DMS 273 treated with DMSO at 0.1 percent for 48 hours (cell line): ENCODE data around the gene ZER1.
A peak's percentile ranks its signal among the peaks of the same experiment; 100 is the strongest.
"Not testable (repeated sequence)": the region's sequence is repeated elsewhere in the genome, so short reads cannot be mapped to it uniquely, and the experiment has no call there.

Experiments
- DNase-seq: peaks from one replicate; lab custom pipeline; 2025; lab: John Stamatoyannopoulos, UW

Gene ZER1

GRCh38 chr9:128787659-128788058, 15.9 kb upstream of the ZER1 start:
- DNase-seq = no peak

DNA sequence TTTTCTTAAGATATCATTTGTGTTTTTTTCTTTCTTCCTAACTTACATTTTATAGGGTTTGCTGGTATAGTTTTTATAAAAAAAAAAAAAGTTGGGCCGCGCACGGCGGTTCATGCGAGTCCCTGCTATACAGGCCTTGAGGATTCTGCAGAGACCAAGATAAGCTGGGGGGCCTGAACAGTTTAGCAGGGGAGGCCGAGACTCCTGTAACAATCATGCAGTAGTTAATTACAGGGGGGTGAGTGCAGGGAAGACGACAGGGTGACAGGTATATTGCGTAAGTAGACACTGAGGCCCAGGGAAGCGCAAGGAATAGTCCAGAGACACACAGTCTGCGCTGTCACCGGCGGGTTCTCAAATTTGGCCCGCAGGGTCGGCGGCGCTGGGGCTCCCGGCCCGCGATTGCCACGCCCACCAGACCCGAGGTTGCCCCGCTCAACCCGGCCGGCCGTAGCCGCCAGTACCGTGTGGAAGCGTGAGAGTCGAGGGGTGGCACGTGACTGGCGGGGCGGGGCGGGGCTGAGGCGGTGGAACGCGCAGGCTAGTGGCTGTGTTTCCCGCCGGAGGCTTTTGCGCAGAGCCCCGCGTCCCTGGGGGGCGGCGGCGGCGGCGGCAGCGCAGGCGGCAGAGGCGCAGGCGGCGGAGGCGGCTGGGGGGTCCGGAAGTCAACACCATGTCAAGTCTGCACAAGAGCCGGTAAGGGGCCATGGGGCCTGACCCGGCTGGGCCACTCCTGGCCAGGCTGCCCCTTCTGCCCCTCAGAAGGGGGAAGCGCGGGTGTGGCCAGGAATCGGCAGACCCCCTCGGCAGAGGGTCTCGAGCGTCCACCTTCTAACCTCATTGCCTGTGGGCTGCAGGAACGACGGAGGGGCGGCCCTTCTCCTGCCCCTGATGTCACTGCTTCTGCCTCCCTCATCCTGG, 15.2 kb upstream of the ZER1 start, which contains the start of gene TBC1D13:
Gene TBC1D13, plus strand, starts transcription at position 573 of the 921 bp plus-strand sequence. Its CDS starts 101 bp downstream, at position 674.
- peak; percentile 64 for DNase-seq

DNA sequence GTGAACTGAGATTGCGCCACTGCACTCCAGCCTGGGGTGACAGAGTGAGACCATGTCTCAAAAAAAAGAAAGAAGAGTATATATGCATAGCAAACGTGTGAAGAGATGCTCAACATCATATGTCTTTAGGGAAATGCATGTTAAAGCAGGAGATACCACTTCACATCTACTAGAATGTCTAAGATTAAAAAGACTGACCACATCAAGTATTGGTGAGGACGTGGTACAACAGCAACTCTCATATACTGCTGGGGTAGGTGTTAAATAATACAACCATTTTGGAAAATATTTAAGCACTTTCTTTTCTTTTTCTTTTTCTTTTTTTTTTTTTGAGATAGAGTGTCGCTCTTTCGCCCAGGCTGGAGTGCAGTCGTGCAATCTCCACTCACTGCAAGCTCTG, 13.7 kb upstream of the ZER1 start:
- no peak for DNase-seq

- DNase-seq = no peak
These were observed 10.9 kb upstream of the ZER1 start for GRCh38 chr9:128782669-128783068.

DNA sequence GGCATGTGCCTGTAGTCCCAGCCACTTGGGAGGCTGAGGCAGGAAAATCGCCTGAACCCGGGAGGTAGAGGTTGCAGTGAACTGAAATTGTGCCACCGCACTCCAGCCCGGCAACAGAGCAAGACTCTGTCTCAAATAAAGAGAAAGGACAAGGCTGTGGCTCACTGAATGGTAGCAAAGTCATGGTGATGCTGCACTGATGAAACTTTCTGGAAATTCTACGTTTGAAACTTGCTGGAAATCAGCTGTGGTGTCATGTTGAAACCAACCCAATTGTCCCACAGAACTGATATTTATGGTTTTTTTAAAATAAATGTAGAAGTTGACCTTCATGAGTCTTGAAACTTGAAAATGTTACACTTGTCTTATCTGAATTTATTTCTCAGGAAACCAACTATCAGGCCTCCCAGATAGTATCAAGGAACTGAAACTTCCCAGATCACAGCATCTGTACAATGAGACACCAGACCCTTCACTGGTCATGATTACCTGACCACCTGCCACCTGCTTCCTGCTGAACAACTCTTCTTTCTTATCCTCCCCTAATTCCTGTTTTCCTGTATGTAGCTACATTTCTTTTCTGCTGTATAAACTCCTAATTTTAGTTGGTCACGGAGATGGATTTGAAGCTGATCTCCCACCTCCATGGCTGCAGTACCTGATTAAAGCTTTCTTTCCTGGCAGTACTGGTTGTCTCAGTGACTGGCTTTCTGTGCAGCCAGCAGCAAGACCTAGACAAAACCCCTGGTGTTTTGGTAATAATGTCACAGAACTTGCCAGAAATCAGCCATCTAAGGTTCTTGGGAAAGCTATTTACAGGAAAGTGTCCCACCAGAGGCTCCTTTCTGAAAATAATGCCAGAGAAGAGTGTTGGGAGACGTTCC, 9.7 kb upstream of the ZER1 start:
- DNase-seq = no peak

DNA sequence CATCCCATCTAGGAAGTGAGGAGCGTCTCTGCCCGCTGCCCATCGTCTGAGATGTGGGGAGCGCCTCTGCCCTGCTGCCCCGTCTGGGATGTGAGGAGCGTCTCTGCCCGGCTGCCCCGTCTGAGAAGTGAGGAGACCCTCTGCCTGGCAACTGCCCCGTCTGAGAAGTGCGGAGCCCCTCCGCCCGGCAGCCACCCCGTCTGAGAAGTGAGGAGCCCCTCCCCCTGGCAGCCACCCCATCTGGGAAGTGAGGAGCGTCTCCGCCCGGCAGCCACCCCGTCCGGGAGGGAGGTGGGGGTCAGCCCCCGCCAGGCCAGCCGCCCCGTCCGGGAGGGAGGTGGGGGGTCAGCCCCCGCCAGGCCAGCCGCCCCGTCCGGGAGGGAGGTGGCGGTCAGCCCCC, 8.4 kb upstream of the ZER1 start:
- not testable (repeated sequence) for DNase-seq

DNA sequence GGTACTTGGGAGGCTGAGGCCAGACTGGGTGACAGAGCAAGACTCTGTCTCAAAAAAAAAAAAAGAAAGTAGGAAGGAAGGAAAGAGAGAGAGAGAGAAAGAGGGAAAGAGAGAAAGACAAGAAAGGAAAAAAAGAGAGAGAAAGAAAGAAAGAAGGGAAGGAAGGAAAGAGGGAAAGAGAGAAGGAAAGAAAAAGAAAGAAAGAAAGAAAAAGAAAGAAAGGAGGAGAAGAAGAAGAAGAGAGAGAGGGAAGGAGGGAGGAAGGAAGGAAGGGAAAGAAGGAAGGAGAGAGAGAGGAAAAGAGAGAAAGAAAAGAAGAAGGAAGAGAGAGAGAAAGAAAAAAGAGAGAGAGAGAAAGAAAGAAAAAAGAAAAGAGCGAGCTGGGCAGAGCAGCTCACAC, 3.1 kb upstream of the ZER1 start:
- no peak for DNase-seq

DNA sequence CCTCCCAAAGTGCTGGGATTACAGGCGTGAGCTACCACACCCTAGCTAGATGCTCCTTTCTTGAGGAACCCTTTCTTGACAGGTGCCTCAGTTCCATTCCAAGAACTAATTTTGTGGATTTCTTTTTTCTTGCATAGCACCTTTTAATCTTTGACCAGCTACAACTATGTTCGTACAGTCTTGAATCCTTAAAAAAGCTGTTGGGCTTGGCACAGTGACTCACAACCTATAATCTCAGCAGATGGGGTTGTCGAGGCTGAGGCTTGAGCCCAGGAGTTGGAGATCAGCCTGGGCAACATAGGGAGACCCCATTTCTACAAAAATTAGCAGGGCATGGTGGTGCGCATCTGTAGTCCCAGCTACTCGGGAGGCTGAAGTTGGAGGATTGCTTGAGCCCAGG, 1.3 kb upstream of the ZER1 start:
- no peak for DNase-seq

DNA sequence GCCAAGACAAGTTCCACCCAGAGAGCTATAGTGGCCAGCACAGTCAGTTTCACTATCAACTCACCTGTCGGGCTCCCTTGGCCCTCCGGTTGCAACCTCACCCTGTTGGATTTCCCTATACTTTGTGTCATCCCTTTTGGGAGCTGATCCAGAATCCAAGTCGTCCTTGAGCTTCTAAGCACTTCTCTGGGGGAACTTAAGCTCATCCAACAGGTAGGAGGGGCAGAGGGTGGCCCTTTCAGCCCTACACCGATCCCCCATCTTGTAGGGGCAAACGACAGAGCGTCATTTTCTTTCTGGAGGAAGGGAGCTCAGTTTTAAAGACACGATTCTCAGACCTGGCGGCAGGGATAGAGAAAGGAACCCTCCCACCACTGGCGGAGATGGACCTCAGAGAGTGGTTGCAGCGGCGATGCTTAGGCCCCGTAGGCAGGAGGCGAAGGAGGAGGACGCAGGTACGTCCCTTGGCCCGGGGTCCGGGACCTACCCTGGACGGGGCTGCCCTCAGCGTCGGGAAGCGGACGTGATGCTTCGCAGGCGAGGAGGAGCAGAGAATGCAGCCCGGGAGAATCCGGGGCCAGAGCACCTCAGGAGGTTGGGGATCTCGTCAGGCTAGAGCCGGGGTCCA, 519 bp downstream of the ZER1 start:
- DNase-seq = no peak

- DNase-seq = no peak
These were observed 1.3 kb downstream of the ZER1 start for GRCh38 chr9:128770286-128771030.

- DNase-seq = no peak
These were observed 3.1 kb downstream of the ZER1 start for GRCh38 chr9:128768606-128769005.

DNA sequence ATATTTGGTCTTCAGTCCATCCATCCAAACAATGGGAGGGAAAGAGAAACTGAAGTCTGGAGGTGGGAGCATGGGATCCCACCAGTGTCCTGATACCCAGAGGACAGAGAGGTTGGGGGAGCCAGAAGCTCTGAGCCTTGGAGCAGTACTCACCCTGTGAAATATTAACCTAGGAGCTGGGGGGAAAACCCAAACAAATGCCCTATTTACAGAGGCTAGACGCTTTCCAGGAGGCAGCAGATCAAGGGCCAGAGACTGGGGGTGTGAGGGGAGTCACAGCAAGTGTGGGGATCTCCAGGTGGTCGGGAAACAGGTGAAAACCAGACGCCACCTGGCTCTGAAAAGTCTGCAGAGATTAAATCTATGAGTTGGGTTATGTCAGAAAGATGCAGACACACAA, 6.2 kb downstream of the ZER1 start:
- DNase-seq = no peak

DNA sequence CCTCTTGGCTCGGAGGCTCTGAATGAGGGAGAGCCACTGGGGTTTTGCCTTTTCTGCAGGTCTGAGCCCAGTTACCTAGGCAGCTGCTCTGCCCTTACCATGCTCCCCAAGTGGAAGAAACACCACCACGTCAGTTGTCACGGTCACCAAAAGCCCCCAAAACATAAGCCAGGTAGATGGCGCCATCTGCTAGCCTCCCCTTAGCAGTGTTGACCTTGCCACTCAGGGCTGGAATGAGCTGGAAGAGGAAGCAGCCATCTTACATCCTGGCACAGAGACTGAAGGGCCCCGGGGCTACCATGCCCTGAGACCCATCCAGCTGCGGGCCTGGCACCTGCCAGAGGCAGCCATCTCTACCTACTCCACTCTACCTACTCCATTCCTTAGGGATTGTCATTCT, 7.4 kb downstream of the ZER1 start:
- DNase-seq = no peak

GRCh38 chr9:128762671-128763449, 8.9 kb downstream of the ZER1 start:
- DNase-seq = no peak

DNA sequence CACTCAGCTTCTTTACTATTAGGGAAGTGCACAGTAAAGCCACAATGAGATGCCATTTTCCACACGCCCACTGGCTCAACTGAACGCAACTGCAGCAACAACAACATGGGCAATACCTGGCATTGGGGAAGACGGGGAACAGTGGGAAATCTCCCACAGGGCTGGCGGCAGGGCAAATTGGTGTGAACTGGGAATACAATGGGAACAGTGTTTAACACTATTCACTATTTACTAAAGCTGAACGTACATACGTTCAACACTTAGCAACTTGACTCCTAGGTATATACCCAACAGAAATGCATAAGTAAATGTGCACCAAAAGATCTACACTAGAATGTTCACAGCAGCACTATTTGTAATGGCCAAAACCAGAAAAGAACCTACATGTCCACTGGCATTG, 14.1 kb downstream of the ZER1 start:
- no peak for DNase-seq

DNA sequence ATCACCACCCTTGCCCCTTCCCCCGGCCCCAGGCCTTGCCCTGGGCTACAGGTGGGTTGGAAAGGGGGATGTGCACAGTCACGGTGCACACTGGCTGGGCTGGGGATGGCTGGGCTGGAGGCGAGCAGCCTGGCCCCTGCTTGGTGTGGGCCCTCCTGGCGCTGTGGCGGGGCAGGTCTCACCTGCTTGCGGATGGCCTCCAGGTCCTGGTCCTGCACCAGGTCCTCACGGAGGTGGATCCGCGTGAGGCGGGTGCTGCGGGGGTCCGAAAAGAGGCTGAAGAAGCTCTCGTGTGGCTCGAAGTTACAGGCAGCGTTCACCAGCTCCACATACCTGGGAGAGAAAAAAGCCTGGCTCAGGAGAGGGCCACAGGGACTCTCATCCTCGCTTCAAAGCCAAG, 18.1 kb downstream of the ZER1 start:
- DNase-seq = no peak

DNA sequence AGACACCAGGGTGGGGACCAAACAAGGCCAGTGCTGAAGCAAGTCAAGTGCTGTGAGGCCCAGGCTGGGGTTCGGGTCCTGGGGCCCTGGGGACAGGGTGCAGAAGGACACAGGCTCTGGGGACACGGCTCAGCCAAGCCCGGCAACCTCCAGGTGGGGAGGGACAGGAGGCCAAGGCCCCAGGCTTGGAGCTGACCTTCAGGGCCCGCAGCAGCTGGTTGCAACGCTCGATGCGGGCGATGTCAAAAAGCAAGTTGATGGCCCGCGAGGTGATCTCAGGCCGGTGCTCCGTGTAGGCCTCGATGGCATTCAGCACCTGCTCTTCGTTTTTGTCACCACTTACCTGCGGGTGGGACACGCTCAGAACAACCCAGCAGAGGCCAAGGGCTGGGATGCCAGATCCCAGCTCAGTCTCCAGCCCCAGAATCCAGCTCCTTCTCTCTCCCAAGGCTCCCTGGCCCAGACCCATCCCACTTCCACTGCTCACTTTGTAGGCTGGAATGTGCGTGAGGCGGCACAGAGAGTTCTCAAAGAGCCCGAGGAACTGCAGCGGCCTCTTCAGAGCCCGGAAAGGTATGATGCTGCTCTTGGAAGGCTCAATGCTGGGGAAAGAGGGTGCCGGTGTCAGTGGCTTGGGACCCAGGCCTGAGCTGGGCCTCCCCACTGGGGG, 20.7 kb downstream of the ZER1 start:
- no peak for DNase-seq

DNA sequence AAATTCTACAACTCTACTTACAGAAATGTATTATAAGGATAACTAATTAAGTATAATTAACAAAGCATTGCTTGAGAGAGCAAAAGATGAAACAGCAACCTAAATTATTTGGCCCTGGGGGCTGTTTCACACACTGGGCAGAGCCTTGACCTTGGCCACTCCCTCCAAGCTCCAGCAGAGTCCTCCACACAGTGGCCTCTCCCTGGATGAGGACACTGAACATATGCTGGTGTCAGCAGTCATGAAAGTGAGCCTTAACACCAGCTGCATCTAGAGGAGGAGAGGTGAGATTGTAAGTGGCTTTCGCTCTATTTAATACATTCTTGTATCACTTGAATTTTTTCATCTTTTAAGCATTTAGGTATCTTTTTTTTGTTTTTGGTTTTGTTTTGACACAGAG, 24.5 kb downstream of the ZER1 start:
- no peak for DNase-seq

GRCh38 chr9:128743421-128743820, 28.3 kb downstream of the ZER1 start:
- DNase-seq = no peak

DNA sequence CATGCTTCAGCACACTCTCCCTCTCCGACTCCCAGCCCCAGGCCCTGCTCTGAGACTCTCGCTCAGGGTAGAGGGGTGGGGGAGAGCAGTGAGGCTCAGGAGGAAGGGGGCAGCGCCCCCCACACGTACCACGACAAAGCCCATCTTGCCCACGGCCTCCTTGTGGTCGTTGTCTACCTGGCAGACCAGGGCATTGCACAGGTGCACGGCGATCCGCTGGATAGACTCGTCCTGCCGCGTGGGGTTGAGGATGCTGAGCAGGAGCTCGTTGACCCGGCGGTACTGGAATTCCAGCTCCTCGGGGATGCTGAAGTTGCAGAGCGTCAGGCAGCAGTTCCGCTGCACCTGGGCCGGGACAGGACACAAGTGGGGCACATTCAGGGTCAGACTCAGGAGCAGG, 29.3 kb downstream of the ZER1 start:
- no peak for DNase-seq
